NCI-H774 (cell line): ENCODE data around the gene FFAR1.

Source experiments
- DNase-seq: peaks from one replicate; lab custom pipeline; 2025; lab: John Stamatoyannopoulos, UW

Gene FFAR1

DNA sequence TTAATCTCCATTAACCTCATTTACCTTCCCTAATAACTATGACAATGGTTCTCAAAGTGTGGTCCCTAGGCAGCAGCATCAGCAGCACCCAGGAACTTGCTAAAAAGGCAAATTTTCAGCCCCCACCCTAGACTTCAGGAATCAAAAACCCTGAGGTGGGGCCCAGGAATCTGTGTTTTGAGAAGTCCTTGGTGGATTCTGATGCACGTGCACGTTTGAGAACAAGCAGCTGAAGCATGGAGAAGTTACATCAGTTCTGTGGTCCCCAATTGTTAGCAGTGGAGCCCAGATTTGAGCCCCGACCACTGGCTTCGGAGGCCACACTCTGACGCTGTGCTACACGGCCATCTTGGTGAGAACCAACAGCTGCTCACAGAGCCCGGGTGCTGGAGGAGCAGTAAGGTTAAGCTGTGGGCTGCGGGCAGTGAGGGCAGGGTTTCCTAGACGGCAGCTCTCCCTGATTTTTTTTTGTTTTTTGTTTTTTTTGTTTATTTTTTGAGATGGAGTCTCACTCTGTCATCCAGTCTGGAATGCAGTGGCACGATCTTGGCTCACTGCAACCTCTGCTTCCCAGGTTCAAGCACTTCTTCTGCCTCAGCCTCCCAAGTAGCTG is 32.7 kb upstream of the FFAR1 start:
- no peak for DNase-seq

DNA sequence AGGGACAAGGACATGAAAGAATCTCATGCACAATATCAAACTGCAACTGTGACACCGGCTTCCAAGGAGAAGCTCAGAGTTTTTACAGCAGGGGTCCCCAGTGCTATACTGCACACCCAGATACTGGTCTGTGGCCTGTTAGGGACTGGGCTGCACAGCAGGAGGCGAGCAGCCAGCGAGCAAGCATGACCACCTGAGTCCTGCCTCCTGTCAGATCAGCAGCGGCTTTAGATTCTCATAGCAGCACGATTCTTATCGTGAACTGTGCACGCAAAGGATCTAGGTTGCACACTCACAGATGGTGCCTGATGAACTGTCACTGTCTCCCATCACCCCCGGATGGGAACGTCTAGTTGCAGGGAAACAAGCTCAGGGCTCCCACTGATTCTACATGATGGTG is 31.8 kb upstream of the FFAR1 start:
- DNase-seq: no peak

DNA sequence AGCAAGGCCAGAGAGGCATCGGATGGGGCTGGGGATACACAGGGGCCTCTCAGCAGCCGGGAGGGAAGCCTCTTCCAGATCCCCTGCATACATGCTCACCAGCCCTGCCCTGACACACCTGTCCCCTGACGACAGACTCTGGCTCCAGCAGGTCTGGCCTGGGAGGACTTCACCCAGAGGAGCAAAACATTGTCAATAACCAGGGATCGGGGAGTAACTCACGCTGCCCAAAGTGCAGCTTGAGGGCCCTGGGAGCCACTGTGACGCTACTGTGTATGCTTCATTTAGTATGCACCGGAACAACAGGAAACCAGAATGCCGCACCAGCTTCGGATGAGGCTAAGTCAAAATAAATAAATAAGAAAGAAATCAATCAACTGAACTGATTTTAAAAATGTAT is 31.1 kb upstream of the FFAR1 start:
- DNase-seq: no peak

DNA sequence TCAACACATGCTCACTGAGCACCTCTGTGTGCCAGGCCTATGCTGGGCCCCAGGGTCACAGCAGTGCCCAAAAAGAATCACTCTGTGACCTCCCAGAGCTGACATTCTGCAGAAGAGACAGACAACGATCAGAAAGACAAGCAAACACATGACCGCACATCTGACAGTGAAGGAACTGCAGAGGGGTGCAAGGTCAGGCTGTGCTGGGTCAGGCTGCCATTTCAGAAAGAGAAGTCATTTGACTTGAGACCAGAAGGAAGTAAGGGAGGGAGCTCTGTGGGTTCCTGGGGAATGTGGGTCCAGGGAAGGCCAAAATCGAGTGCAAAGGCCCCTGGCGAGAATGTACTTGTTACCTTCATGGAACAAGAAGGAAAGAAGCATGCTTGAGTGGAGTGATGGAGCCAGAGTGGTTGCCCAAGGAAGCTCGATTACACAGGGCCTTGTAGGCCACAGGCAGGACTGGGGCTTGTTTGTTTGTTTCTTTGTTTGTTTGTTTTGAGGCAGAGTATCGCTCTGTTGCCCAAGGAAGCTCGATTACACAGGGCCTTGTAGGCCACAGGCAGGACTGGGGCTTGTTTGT is 30.1 kb upstream of the FFAR1 start:
- DNase-seq: no peak

DNA sequence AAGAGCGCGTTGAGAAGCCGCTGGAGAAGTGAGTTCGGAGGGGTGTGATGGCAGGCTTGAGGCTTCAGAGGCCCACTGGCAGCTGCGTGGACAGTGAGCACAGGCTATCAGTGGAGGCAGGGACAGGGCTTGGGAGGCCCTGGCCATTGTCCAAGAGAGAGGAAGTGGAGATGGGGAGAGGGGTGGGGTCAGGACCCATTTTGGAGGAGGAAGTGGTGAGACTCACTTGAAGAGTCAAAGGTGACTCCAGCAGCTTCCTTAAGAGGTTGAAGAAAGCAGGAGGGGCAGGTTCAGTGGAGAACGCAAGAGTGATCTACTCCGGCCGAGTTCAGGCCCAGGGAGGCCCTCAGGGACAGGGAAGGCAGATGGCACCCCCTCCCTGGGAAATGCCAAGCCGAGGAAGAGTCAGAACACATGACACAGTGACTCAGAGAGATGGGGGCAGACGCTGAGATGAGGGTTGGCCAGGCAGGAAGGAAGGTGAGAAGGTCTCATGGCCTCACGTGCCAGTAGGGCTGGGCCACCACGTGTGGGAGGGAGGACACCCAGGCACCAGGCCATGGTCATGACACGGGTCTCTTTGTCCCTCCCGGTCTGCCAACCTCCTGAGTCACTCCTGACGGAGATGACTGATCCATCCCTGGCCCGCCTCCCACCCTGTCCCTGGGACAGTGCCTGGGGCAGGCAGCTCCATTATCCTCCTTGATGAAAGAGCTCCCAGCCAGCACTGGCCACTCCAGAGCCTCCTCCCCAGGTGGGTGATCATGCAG is 28.8 kb upstream of the FFAR1 start:
- DNase-seq: no peak

DNA sequence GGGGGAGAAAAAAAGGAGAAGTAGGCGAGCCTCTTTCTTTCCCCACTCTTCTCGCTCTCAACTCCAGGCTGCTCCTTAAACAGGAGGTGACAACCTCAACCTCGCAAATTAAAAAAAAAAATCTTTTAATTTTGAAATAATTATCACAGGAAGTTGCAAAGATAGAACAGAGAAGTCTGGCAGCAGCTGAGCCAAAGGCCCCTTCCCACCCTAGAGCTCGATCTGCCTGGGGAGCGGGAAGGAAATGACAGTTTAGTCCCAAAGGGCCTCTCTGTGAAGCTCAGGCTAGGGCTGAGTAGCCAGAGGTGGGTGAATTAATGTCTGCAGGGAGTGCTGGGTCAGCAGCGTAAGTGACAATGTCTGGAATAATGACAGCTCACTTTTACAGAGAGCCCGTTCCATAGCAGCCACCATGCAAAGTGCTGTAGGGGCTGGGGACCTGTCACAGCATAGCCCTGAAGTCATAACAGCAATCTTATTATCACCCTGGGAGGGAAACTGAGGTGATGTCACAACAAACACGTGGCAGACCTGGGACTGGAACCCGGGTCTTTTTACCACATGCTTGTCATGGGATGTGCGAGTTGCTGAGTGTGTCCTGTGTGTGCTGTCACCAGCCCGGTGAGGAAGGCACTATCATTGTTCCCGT is 27.5 kb upstream of the FFAR1 start:
- no peak for DNase-seq

DNA sequence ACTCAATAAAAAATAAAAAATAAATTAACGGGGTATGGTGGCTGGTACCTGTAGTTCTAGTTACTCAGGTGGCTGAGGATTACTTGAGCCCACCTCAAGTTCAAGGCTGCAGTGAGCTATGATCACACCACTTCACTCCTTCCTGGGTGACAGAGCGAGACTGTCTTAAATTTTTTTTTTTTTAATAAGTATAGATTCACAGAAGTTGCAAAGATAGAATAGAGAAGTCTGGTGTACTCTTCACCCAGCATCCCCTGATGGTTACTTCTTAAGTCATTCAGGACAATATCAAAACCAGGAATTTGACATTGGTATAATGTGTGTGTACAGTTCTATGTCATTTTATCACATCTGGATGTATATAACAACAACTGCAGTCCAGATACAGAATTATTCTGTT is 26.4 kb upstream of the FFAR1 start:
- DNase-seq: no peak

DNA sequence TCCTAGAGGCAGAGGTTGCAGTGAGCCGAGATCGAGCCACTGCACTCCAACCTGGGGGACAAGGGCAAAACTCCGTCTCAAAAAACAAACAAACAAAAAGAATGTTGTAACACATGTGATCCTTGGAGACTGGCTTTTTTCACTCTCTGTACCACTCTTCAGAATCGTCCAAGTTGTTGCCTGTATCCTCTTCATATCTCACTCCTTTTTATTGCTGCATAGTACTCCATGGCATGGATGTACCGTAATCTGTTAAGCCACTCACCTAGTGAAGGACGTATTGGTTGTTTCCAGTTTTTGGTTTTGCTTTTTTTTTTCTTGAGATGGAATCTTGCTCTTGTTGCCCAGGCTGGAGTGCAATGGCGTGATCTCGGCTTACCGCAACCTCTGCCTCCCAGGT is 25.7 kb upstream of the FFAR1 start:
- no peak for DNase-seq

DNA sequence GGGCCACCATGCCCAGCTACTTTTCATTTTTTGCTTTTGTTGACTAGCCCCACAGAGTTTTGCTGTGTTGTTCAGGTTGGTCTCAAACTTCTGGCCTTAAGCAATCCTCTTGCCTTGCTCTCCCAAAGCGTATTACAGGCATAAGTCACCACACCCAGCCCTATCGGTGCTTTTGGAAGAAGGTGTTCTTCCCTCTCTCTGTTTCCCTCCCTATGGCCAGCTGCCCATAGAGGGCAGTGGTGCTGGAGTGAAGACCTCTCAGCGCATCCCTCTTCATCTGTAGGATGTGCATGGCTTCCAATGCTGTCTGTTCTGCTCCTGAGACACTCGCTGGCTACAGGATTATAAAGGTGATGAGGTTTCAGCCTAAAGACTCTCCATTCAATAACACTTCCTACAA is 20.1 kb upstream of the FFAR1 start:
- no peak for DNase-seq

DNA sequence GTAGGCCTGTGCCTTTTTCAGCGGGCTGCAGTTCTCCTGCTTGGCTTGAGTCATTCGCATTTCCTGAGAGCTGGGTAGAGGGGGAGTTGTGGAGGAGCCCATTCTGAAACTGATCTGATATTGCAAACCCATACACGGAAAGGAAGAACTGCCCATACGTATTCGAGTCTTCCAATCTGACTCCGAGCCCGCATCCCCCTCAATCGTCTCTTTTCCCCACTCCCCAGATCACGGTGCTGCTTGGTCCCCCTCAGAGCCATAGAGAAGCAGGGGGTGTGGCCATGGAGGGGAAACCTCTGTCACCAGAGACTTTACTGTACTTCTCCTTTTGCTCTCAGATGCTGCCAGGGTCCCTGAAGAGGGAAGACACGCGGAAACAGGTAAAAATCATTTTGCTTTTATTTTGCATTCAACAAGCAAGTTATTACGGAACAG is 18.8 kb upstream of the FFAR1 start, which contains the start of gene CD22:
Gene CD22, plus strand, starts transcription at position 337 of the 435 bp plus-strand sequence. CDS start 2,854 bp downstream, outside the sequence.
- DNase-seq: no peak

DNA sequence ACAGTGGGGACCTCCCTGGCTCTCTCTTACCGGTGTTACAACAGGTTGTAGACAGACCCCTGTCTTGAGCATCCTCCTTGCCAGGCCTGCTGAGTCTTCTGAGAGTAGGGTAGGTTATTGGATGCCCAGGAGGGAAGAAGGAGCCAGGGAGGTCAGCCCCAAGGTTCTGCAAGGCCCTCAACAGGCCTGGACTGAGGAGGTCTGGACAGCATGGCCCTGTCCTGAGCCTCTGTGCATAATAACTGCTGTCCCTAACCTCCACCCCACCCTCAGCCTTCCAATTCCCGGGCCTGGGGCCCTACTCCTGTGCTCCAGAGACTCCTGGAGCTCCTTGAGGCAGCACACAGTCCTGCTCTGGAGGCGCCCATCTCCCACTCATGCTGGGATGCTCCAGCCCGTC is 18.4 kb upstream of the FFAR1 start:
- no peak for DNase-seq

DNA sequence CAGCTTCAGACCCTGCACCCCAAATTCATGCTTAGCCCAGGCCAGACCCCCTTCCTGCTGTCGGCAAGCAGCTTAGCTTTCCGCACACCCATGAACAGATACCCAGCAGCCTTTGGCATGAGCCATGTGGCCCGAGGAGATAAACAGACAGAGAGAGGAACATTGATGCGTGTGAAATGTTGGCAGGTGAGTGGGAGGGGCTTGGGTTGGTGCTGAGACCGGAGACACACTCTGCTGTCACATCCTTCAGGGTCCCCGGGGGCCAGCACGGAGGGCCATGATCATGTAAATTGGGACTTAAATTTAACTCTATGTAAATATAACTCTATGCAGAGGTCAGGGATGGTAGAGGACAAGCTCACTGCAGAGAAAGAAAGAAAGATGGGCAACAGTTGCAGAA is 17.2 kb upstream of the FFAR1 start:
- DNase-seq: no peak

DNA sequence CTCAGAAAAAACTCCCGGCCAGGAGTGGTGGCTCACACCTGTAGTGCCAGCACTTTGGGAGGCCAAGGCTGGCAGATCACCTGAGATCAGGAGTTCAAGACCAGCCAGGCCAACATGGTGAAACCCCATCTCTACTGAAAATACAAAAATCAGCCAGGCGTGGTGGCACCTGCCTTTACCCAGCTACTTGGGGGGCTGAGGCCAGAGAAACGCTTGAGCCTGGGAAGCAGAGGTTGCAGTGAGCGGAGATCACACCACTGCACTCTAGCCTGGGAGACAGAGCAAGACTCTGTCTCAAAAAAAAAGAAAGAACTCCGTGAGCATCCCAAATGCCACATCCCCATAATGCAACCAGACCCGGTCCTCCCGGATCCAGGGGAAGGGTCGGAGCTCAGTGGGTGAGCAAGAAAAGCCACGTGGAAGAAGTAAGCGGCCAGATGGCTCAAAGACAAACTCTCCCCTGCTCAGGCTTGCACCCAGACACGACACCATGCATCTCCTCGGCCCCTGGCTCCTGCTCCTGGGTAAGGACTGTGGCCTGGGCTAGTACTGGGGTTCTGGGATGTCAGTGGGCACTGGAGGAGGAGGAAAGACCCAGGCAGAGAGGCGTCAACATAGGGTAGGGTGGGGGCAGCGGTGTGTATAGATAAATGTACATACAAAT is 16.0 kb upstream of the FFAR1 start:
- no peak for DNase-seq

DNA sequence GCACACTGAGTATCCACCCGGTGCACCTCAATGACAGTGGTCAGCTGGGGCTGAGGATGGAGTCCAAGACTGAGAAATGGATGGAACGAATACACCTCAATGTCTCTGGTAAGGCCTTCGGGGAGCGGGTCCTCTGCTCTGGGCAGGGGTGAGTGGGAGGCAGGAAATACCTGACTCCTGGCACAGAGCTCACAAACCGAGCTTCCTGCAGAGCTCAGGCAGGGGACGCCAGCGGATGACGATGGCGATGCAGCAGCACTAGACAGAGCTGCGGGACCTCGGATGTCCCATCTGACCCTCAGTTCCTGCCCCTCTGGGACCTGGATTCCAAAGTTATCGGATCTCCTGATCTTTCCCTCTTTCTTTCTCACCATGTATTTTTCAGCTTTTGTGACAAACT is 14.9 kb upstream of the FFAR1 start:
- no peak for DNase-seq

DNA sequence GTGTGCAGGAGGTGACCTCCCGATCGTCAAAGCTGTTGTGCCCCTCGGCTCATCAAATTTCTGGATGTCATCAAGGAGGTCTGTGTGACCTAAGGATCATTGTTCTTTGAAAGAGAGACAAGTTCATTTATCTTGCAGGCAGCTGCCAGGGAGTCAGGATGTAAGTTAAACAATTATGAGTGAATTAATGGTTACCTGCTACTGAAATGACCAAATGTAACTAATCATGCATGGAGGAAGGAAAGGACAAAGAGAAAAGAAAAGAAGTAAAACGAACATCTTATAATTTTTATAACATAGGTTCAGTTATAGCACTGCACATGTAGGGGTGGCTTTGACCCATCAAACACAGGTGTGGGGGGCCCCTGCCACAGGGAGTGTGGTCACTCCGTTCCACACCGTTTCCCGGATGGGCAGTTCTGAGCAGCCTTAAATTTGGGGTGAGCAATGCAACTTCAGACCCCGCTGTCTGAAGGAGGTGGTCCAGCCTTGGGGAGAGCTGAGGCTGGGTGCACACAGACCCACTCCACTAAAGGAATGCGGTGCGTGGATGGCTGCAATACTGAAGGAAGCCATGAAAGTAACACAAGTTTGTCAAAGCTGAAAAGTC is 13.5 kb upstream of the FFAR1 start:
- no peak for DNase-seq

DNA sequence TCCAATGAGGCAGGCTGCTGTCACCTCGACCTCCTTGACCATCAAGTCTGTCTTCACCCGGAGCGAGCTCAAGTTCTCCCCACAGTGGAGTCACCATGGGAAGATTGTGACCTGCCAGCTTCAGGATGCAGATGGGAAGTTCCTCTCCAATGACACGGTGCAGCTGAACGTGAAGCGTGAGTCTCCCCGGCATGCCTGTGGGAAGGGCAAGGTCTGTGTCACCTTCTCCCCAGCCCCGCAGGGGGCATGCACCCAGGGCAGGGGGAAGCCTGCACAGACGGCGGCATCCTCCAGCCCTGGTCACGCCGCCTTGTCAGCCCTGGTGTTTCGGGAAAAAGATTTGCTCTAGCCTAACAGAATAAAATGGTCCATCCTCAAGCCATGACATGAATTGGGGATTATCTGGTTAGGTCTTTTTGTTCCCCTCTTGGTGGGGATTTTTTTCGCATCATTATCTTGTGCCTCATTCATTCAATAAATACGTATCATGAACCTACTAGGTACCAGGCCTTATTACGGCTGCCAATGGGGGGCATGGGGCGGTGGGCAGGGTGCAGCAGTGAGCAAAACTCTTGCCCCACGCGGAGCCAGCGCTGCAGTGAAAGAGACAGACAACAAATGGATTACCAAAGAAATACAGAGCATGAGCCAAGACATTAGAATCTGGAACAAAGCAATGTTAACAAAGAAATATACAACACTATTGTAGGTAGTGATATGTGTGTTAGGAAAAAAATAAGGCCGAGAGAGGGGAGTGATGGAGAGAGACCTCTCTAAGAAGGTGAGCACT is 11.3 kb upstream of the FFAR1 start:
- DNase-seq: no peak

DNA sequence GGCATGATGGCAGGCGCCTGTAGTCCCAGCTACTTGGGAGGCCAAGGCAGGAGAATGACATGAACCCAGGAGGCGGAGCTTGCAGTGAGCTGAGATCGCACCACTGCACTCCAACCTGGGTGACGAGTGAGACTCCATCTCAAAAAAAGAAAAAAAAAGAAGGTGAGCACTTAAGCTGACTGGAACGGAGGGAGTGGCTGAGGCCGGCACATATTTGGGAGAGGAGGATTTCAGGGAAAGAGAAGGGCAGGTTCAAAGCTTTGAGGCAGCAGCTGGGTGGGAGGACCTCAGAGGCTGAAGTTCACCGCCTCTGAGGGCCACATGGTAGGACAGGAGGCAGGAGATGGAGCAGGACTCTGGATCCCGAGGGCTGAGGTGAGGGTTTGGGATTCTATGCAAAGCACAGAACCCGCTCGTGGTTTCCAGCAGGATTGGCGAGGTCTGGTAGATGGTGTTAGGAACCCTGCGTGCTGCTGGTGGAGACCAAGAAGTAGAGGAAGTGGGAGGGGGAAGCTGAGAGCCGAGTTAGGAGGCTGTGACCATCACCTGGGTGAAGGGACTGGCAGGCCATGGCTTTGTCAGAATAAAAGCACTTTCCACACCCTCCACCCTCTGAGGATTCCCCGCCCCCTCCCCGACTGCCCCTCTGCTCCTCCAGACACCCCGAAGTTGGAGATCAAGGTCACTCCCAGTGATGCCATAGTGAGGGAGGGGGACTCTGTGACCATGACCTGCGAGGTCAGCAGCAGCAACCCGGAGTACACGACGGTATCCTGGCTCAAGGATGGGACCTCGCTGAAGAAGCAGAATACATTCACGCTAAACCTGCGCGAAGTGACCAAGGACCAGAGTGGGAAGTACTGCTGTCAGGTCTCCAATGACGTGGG is 10.4 kb upstream of the FFAR1 start:
- DNase-seq: no peak

DNA sequence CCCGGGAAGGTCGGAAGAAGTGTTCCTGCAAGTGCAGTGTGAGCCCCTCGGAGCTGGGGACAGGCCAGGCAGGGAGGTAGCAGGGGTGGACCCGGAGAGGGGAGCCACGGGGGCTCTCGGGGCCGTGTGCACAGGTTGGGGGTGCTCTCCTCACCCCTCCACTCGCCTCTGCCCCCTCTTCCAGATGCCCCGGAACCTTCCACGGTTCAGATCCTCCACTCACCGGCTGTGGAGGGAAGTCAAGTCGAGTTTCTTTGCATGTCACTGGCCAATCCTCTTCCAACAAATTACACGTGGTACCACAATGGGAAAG is 9.8 kb upstream of the FFAR1 start:
- no peak for DNase-seq

DNA sequence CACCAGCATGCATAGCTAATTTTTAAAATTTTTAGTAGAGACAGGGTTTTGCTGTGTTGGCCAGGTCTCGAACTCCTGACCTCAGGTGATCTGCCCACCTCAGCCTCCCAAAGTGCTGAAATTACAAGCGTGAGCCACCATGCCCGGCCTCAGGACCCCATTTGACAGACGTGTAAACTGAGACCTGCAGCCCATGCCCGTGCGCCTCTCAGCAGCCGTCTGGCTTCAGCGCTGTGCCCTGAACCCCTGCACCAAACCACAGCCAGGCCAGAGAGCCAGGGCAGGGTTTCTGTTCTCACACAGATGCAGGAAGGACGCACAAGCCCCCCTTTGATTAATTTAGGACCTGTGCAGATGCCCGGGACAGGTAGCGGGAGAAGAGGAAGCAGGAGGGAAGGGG is 7.3 kb upstream of the FFAR1 start:
- DNase-seq: no peak

DNA sequence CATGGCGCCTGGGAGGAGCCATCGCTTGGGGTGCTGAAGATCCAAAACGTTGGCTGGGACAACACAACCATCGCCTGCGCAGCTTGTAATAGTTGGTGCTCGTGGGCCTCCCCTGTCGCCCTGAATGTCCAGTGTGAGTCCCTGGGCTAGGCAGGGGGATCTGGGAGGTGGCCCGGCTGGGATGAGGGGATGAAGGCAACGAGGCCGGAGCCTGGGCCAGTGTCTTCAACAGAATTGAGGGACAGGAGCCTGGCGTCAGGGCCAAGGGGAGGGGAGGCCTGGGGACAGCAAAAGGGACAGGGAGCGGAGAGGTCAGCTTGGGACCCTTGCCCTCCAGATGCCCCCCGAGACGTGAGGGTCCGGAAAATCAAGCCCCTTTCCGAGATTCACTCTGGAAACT is 6.7 kb upstream of the FFAR1 start:
- no peak for DNase-seq
